B cell (primary cell): ENCODE measurements around the gene KIF22. TPM values are rescaled to one million over a fixed set of nuclear protein-coding genes. Genes with fewer than 3 reads are reported as not detected.

Experiments used
- ATAC-seq: fragments of 200-7000 bp; cut with Tn5 transposase; one replicate; pipeline ENCODE4 v1.10.0; 2021; ENCODE audit warnings: low read depth, mild to moderate bottlenecking, moderate number of reproducible peaks, moderate library complexity
- CTCF ChIA-PET: fragments of 350-600 bp; sonication (Branson Sonifier 250); formaldehyde crosslinking; loops from one replicate; lab custom pipeline; 2021; ENCODE audit warnings: antibody characterized with exemption, inconsistent platforms; lab: Charles Lee
- POLR2A ChIA-PET: fragments of 350-600 bp; sonication (Branson Sonifier 250); formaldehyde crosslinking; loops from one replicate; lab custom pipeline; 2021; ENCODE audit warnings: antibody characterized with exemption; lab: Charles Lee
- DNase-seq: peaks from one replicate; pipeline ENCODE4 v3.0.0; 2013
- H2AFZ ChIP-seq: 2 replicates; pipeline ENCODE4 v1.6.1; 2012; ENCODE audit warnings: mild to moderate bottlenecking, low read depth, low read length; ENCODE audit not compliant: insufficient read depth, poor library complexity, severe bottlenecking
- H3K27ac ChIP-seq, 2 donors: 1 replicate in 1 of 2; 2 replicates in 1 of 2; pipeline ENCODE4 v1.5.1; 2012 to 2013; ENCODE audit warnings: low read length in 2 of 2, mild to moderate bottlenecking in 2 of 2, moderate library complexity in 1 of 2
- H3K27me3 ChIP-seq, 4 experiments: fragments of 200-600 bp in 1 of 4; sonication (generic) in 1 of 4; replicated peaks in 1 of 4; 1 replicate in 2 of 4; 2 replicates in 2 of 4; pipeline versions ENCODE4 v1.6.1 to v1.7.0; 2013 to 2016; ENCODE audit warnings: low read length in 3 of 4, mild to moderate bottlenecking in 2 of 4, mixed read lengths in 1 of 4, moderate library complexity in 1 of 4; ENCODE audit not compliant: insufficient read depth in 4 of 4, control insufficient read depth in 3 of 4; ENCODE audit errors: control extremely low read depth in 1 of 4
- H3K36me3 ChIP-seq, 2 experiments: replicated peaks in 1 of 2; 1 replicate in 1 of 2; 2 replicates in 1 of 2; pipeline versions ENCODE4 v1.6.1 to v1.7.1; 2013; ENCODE audit warnings: low read length in 1 of 2; ENCODE audit not compliant: insufficient read depth in 2 of 2, control insufficient read depth in 1 of 2; ENCODE audit errors: control extremely low read depth in 1 of 2, extremely low read depth in 1 of 2
- H3K4me1 ChIP-seq, 2 donors: fragments of 200-600 bp in 1 of 2; sonication (generic) in 1 of 2; 1 replicate in 1 of 2; 2 replicates in 1 of 2; pipeline versions ENCODE4 v1.5.1 to v1.6.1; 2013 to 2017; ENCODE audit warnings: low read length in 2 of 2; ENCODE audit not compliant: control insufficient read depth in 2 of 2, insufficient read depth in 2 of 2
- H3K4me2 ChIP-seq: replicated peaks from 2 replicates; pipeline ENCODE3; 2012; ENCODE audit warnings: mild to moderate bottlenecking, low read depth, low read length; ENCODE audit not compliant: poor library complexity, severe bottlenecking
- H3K4me3 ChIP-seq, 5 experiments: fragments of 200-600 bp in 1 of 5; sonication (generic) in 1 of 5; 1 replicate in 3 of 5; 2 replicates in 2 of 5; pipeline versions ENCODE4 v1.5.1 to v1.7.0; 2011 to 2016; ENCODE audit warnings: low read length in 4 of 5, mild to moderate bottlenecking in 4 of 5, low read depth in 2 of 5, control low read depth in 1 of 5, moderate library complexity in 1 of 5; ENCODE audit not compliant: insufficient read depth in 1 of 5; ENCODE audit errors: control extremely low read depth in 1 of 5, extremely low read depth in 1 of 5
- H3K79me2 ChIP-seq: fragments of 200-600 bp; sonication (generic); one replicate; pipeline ENCODE4 v1.6.0; 2016; ENCODE audit warnings: low read length; ENCODE audit not compliant: control insufficient read depth, insufficient read depth
- H3K9ac ChIP-seq: fragments of 200-600 bp; sonication (generic); 2 replicates; pipeline ENCODE4 v1.6.1; 2017; ENCODE audit warnings: mild to moderate bottlenecking, low read length, moderate library complexity
- H3K9me3 ChIP-seq, 3 donors: one replicate each; pipeline versions ENCODE4 v1.6.1 to v1.7.1; 2013; ENCODE audit warnings: low read length in 2 of 3; ENCODE audit not compliant: control insufficient read depth in 2 of 3, insufficient read depth in 1 of 3; ENCODE audit errors: control extremely low read depth in 1 of 3
- H4K20me1 ChIP-seq: 2 replicates; pipeline ENCODE4 v1.6.0; 2012; ENCODE audit warnings: mild to moderate bottlenecking, low read length; ENCODE audit not compliant: insufficient read depth, control insufficient read depth, poor library complexity, severe bottlenecking
- H3K27ac Mint-ChIP-seq: one replicate; pipeline ENCODE4 v1.8.0; 2021; ENCODE audit warnings: mixed read lengths
- H3K27me3 Mint-ChIP-seq: one replicate; pipeline ENCODE4 v1.8.0; 2021; ENCODE audit warnings: mixed read lengths
- H3K4me1 Mint-ChIP-seq: one replicate; pipeline ENCODE4 v1.8.0; 2021; ENCODE audit warnings: mixed read lengths
- H3K4me3 Mint-ChIP-seq: one replicate; pipeline ENCODE4 v1.8.0; 2021; ENCODE audit warnings: mixed read lengths
- H3K9me3 Mint-ChIP-seq: one replicate; pipeline ENCODE4 v1.8.0; 2022; ENCODE audit warnings: mixed read lengths; ENCODE audit not compliant: insufficient read depth
- CTCF ChIP-seq: fragments of 200-600 bp; IDR thresholded peaks from one replicate; pipeline ENCODE4 v1.8.0; 2022; ENCODE audit warnings: antibody characterized with exemption, mild to moderate bottlenecking
- EZH2 ChIP-seq: IDR thresholded peaks from 2 replicates; pipeline ENCODE4 v1.6.1; 2012; ENCODE audit warnings: borderline replicate concordance, low read depth, mild to moderate bottlenecking, moderate library complexity, low read length; ENCODE audit not compliant: insufficient read depth, poor library complexity, severe bottlenecking
- WGBS: methylation state at CpG from one replicate; pipeline ENCODE4 v1.1.5; 2013; ENCODE audit warnings: missing lambda C conversion rate; ENCODE audit not compliant: insufficient coverage; 5-methylcytosine and 5-hydroxymethylcytosine counted together
- intact Hi-C: fragments of 100-400 bp; cut with micrococcal nuclease; formaldehyde crosslinking; loops from one replicate; pipeline ENCODE4 v1.10.0; 2022
- polyA plus RNA-seq: library from polyadenylated mRNA; depleted of rRNA; stranded (reverse); fragments of >200 nt; gene quantifications from 2 replicates; pipeline ENCODE4 v1.2.3, GENCODE V29; 2012
- total RNA-seq, 2 donors: library from RNA; stranded (reverse); fragments of 120-200 nt in 1 of 2; gene quantifications; 1 replicate in 1 of 2; 2 replicates in 1 of 2; pipeline versions ENCODE4 v1.2.3 to v1.2.4, GENCODE V29; 2013 to 2022

Gene KIF22
- total and polyA plus RNA-seq, 2 donors (not counting 1 experiment from before 2014, with no cell fraction given), result 53.9 to 57.2 TPM

- H3K4me3 ChIP-seq, result no peak overlapping the region
- no peaks in the 10 kb centered on the region for H3K27me3 ChIP-seq
- H3K4me1 ChIP-seq, result peaks cover 0 to 3% of the 10 kb centered on the region in 2 donors
- intact Hi-C loops, result no loop called here
- no peaks in the 10 kb centered on the region for H3K79me2 ChIP-seq
- H3K9me3 ChIP-seq, result no peaks in the 10 kb centered on the region
- H4K20me1 ChIP-seq, result no peaks in the 10 kb centered on the region
- TF ChIP-seq CTCF (no peak), EZH2 (no peak)
- no peak overlapping the region for H3K27ac Mint-ChIP-seq
- H2AFZ ChIP-seq, result no peak overlapping the region
- DNase-seq, result no peak
- no peaks in the 10 kb centered on the region for H3K9me3 Mint-ChIP-seq
- H3K4me2 ChIP-seq, result no peak overlapping the region
- no peak overlapping the region for H3K4me3 Mint-ChIP-seq
- no peaks in the 10 kb centered on the region for H3K36me3 ChIP-seq
- ChIA-PET CTCF (interaction anchor here (0.6 to 1.5 kb wide), 3 partner anchors 13 to 37 kb away, joined by 3 to 5 read pairs (median 4); partner anchors contain the start of gene ZG16), POLR2A (interaction anchor here (0.6 kb wide), 1 partner anchor 45 kb away, joined by 4 read pairs; no protein-coding TSS in a partner anchor)
- WGBS, result 91% methylated on average over 9 of the region's 15 CpGs
- no peaks in the 10 kb centered on the region for H3K27me3 Mint-ChIP-seq
- no peaks in the 10 kb centered on the region for H3K4me1 Mint-ChIP-seq
- ATAC-seq, result no peak
- H3K27ac ChIP-seq, result no peak overlapping the region
- H3K9ac ChIP-seq, result no peak overlapping the region
These were observed 25.2 kb upstream of the KIF22 start for GRCh38 chr16:29765167-29766032.

- no peak overlapping the region for H2AFZ ChIP-seq
- WGBS, result 100% methylated on average over 1 of the region's 3 CpGs
- H3K4me1 ChIP-seq, result peaks cover 0 to 3% of the 10 kb centered on the region in 2 donors
- H3K4me1 Mint-ChIP-seq, result no peaks in the 10 kb centered on the region
- H3K79me2 ChIP-seq, result no peaks in the 10 kb centered on the region
- ATAC-seq (no peak), DNase-seq (no peak)
- H3K36me3 ChIP-seq, result no peaks in the 10 kb centered on the region
- H3K4me3 Mint-ChIP-seq, result no peak overlapping the region
- H3K27me3 Mint-ChIP-seq, result no peaks in the 10 kb centered on the region
- H3K27ac ChIP-seq, result no peak overlapping the region
- no peak overlapping the region for H3K27ac Mint-ChIP-seq
- CTCF ChIA-PET, result interaction anchor here (1.5 kb wide), 1 partner anchor 12 kb away, joined by 4 read pairs; the partner anchor contains the start of gene ZG16
- H3K9me3 ChIP-seq, result no peaks in the 10 kb centered on the region
- intact Hi-C loops, result no loop called here
- no peak overlapping the region for H3K9ac ChIP-seq
- no peaks in the 10 kb centered on the region for H3K27me3 ChIP-seq
- POLR2A ChIA-PET, result interaction anchor here (0.7 to 1.2 kb wide), 3 partner anchors 11 to 1232 kb away, joined by 3 to 5 read pairs (median 4); no protein-coding TSS in a partner anchor
- TF ChIP-seq CTCF (no peak), EZH2 (no peak)
- no peak overlapping the region for H3K4me2 ChIP-seq
- H4K20me1 ChIP-seq, result no peaks in the 10 kb centered on the region
- no peaks in the 10 kb centered on the region for H3K9me3 Mint-ChIP-seq
- no peak overlapping the region for H3K4me3 ChIP-seq
These were observed 24.0 kb upstream of the KIF22 start for GRCh38 chr16:29766571-29766970.
